ENCODE data around the gene SET.
"Not testable (repeated sequence)": the region's sequence is repeated elsewhere in the genome, so short reads cannot be mapped to it uniquely, and the experiment has no call there.

SET gene

GRCh38 chr9:128688501-128689292 is at the start of gene SET:
SET (plus strand) TSS chr9:128689222; CDS start chr9:128689583, 361 bp downstream.
- H3K4me3 ChIP-seq (ENCODE audit: low read length): peak within 1 kb of the TSS; percentile 98
- TF ChIP-seq CTCF (conservative IDR thresholded peaks at IDR 0.05; ENCODE audit: low read depth, low read length): no peak
- peak; percentile 57 for DNase-seq (ENCODE audit: low read depth)

- TF ChIP-seq CTCF (conservative IDR thresholded peaks at IDR 0.05; ENCODE audit: low read depth, low read length): no peak
- DNase-seq (ENCODE audit: low read depth): no peak
- no peak overlapping the region for H3K4me3 ChIP-seq (ENCODE audit: low read length)
Observed at GRCh38 chr9:128640603-128641002, 48.4 kb upstream of the SET start.

- no peak for DNase-seq (ENCODE audit: low read depth)
- no peak overlapping the region for H3K4me3 ChIP-seq (ENCODE audit: low read length)
- no peak for TF ChIP-seq CTCF (conservative IDR thresholded peaks at IDR 0.05; ENCODE audit: low read depth, low read length)
Observed at GRCh38 chr9:128642675-128643245, 46.3 kb upstream of the SET start.

- no peak for DNase-seq (ENCODE audit: low read depth)
- TF ChIP-seq CTCF (conservative IDR thresholded peaks at IDR 0.05; ENCODE audit: low read depth, low read length): no peak
- H3K4me3 ChIP-seq (ENCODE audit: low read length): no peak overlapping the region
Observed at GRCh38 chr9:128643519-128644300, 45.3 kb upstream of the SET start.

GRCh38 chr9:128648206-128648605 is 40.8 kb upstream of the SET start:
- not testable (repeated sequence) for H3K4me3 ChIP-seq (ENCODE audit: low read length); DNase-seq (ENCODE audit: low read depth)
- TF ChIP-seq CTCF (conservative IDR thresholded peaks at IDR 0.05; ENCODE audit: low read depth, low read length): peak; percentile 32

- no peak for DNase-seq (ENCODE audit: low read depth)
- no peak for TF ChIP-seq CTCF (conservative IDR thresholded peaks at IDR 0.05; ENCODE audit: low read depth, low read length)
- H3K4me3 ChIP-seq (ENCODE audit: low read length): no peak overlapping the region
Observed at GRCh38 chr9:128651798-128652197, 37.2 kb upstream of the SET start.
